A549 (cell line): ENCODE results near the gene RIMS1. TPM values are rescaled to one million over a fixed set of nuclear protein-coding genes. Genes with fewer than 3 reads are reported as not detected.

Source experiments
- ATAC-seq, 2 experiments: fragments of 200-7000 bp in 1 of 2; fragments of >200 bp in 1 of 2; cut with Nextera tagmentation in 1 of 2; cut with Tn5 transposase in 1 of 2; 3 replicates each; pipeline versions ENCODE4 v1.8.0 to v1.9.1; 2018 to 2020; ENCODE audit warnings: mild to moderate bottlenecking in 1 of 2, moderate library complexity in 1 of 2
- CTCF ChIA-PET: fragments of 300-600 bp; sonication (Branson Sonifier 250); formaldehyde crosslinking; extraction: SDS; loops from one replicate; lab custom pipeline; 2021; ENCODE audit warnings: antibody characterized with exemption, inconsistent platforms; lab: Yijun Ruan, JAX
- POLR2A ChIA-PET: fragments of 350-600 bp; formaldehyde crosslinking; extraction: SDS; loops from one replicate; lab custom pipeline; 2021; ENCODE audit warnings: antibody characterized with exemption, inconsistent platforms; lab: Yijun Ruan, JAX
- DNase-seq, 2 experiments: peaks; one replicate each; pipeline versions ENCODE4 v3.0.0 to v3.0.0-alpha.2; 2011 to 2016; ENCODE audit warnings: low read depth in 1 of 2, low spot score in 1 of 2
- FAIRE-seq: peaks from 2 replicates; lab custom pipeline; 2011; peaks lifted over from hg19 to GRCh38; lab: Jason Lieb, UNC
- H3K27ac ChIP-seq, 2 experiments: fragments of >200 bp; sonication (Bioruptor Twin); formaldehyde crosslinking; 3 replicates each; pipeline ENCODE4 v1.5.1; 2016 to 2017
- H3K4me1 ChIP-seq: fragments of >200 bp; sonication (Bioruptor Twin); formaldehyde crosslinking; 3 replicates; pipeline ENCODE4 v1.6.1; 2016
- H3K4me2 ChIP-seq: fragments of >200 bp; sonication (Bioruptor Twin); formaldehyde crosslinking; 3 replicates; pipeline ENCODE4 v1.6.1; 2016
- H3K4me3 ChIP-seq: fragments of >200 bp; sonication (Bioruptor Twin); formaldehyde crosslinking; 3 replicates; pipeline ENCODE4 v1.5.1; 2016
- H3K9me3 ChIP-seq: fragments of >200 bp; sonication (Bioruptor Twin); formaldehyde crosslinking; 3 replicates; pipeline ENCODE4 v1.6.1; 2016
- BCL3 ChIP-seq: fragments of >200 bp; sonication (Bioruptor Twin); formaldehyde crosslinking; IDR thresholded peaks from 3 replicates; pipeline ENCODE4 v1.6.1; 2016
- CBX2 ChIP-seq: fragments of 200-600 bp; sonication (generic); IDR thresholded peaks from 2 replicates; pipeline ENCODE4 v1.6.1; 2016; ENCODE audit warnings: low read depth, mild to moderate bottlenecking, borderline replicate concordance
- CBX8 ChIP-seq: fragments of 200-600 bp; sonication (generic); IDR thresholded peaks from 2 replicates; pipeline ENCODE4 v1.6.1; 2016
- CHD2 ChIP-seq: fragments of 150-350 bp; IDR thresholded peaks from 2 replicates; pipeline ENCODE4 v1.6.1; 2014; ENCODE audit warnings: low read length; ENCODE audit not compliant: partially characterized antibody
- EHF ChIP-seq: fragments of 250-450 bp; sonication (Bioruptor Pico); IDR thresholded peaks from 2 replicates; pipeline ENCODE4 v1.5.0; 2020; ENCODE audit warnings: mild to moderate bottlenecking
- EP300 ChIP-seq, 2 experiments: fragments of >200 bp; sonication (Bioruptor Twin); formaldehyde crosslinking; IDR thresholded peaks; 2 replicates in 1 of 2; 3 replicates in 1 of 2; pipeline ENCODE4 v1.6.1; 2016 to 2017
- FOSB ChIP-seq: fragments of 250-450 bp; sonication (Bioruptor Pico); IDR thresholded peaks from 2 replicates; pipeline ENCODE4 v1.5.0; 2020; ENCODE audit warnings: mild to moderate bottlenecking, moderate library complexity
- FOSL2 ChIP-seq, 2 experiments: fragments of 450-650 bp in 1 of 2; fragments of >200 bp in 1 of 2; sonication (Bioruptor Twin) in 1 of 2; formaldehyde crosslinking; IDR thresholded peaks; 2 replicates each; pipeline versions ENCODE4 v1.5.0 to v1.6.1; 2016 to 2020; ENCODE audit warnings: mild to moderate bottlenecking in 1 of 2, moderate library complexity in 1 of 2
- FOXS1 ChIP-seq: fragments of 250-450 bp; sonication (Bioruptor Pico); IDR thresholded peaks from 2 replicates; pipeline ENCODE4 v1.5.0; 2020; ENCODE audit warnings: mild to moderate bottlenecking, moderate library complexity
- GATA3 ChIP-seq: IDR thresholded peaks from 2 replicates; pipeline ENCODE4 v1.6.1; 2012; ENCODE audit warnings: borderline replicate concordance
- HDAC2 ChIP-seq: fragments of 200-600 bp; sonication (generic); IDR thresholded peaks from 2 replicates; pipeline ENCODE4 v1.6.1; 2016
- HOXA7 ChIP-seq: fragments of 250-450 bp; sonication (Bioruptor Pico); IDR thresholded peaks from 2 replicates; pipeline ENCODE4 v1.5.0; 2020; ENCODE audit warnings: mild to moderate bottlenecking, moderate library complexity
- HOXB5 ChIP-seq: fragments of 250-450 bp; sonication (Bioruptor Pico); IDR thresholded peaks from 2 replicates; pipeline ENCODE4 v1.5.0; 2020; ENCODE audit warnings: mild to moderate bottlenecking, moderate library complexity
- JUN ChIP-seq, 2 experiments: fragments of >200 bp; sonication (Bioruptor Twin); formaldehyde crosslinking; IDR thresholded peaks; 2 replicates in 1 of 2; 3 replicates in 1 of 2; pipeline ENCODE4 v1.6.1; 2016 to 2017
- JUNB ChIP-seq: fragments of >200 bp; sonication (Bioruptor Twin); formaldehyde crosslinking; IDR thresholded peaks from 2 replicates; pipeline ENCODE4 v1.6.1; 2016
- KDM1A ChIP-seq: fragments of 200-600 bp; sonication (generic); IDR thresholded peaks from 2 replicates; pipeline ENCODE4 v1.6.1; 2016; ENCODE audit warnings: low read depth, mild to moderate bottlenecking
- MAFK ChIP-seq: fragments of 450-650 bp; IDR thresholded peaks from 2 replicates; pipeline ENCODE4 v1.6.1; 2014; ENCODE audit not compliant: partially characterized antibody
- NFE2L2 ChIP-seq: fragments of 150-350 bp; conservative IDR thresholded peaks from 2 replicates; pipeline ENCODE4 v1.6.1; 2014; ENCODE audit warnings: low read length
- NR3C1 ChIP-seq: fragments of >200 bp; sonication (Bioruptor Twin); formaldehyde crosslinking; IDR thresholded peaks from 3 replicates; pipeline ENCODE4 v1.6.1; 2017
- PHF8 ChIP-seq: fragments of 200-600 bp; sonication (generic); IDR thresholded peaks from 2 replicates; pipeline ENCODE4 v1.6.1; 2016; ENCODE audit warnings: low read depth, mild to moderate bottlenecking, antibody characterized with exemption, moderate library complexity, borderline replicate concordance
- POLR2A ChIP-seq: IDR thresholded peaks from 2 replicates; pipeline ENCODE4 v1.6.1; 2012; ENCODE audit warnings: mild to moderate bottlenecking, low read length
- POLR2AphosphoS2 ChIP-seq: conservative IDR thresholded peaks from 2 replicates; pipeline ENCODE4 v1.6.1; 2012; ENCODE audit warnings: low read length, improper control_type of control experiment, inconsistent platforms
- RAD21 ChIP-seq, 2 experiments: fragments of >200 bp in 1 of 2; sonication (Bioruptor Twin) in 1 of 2; formaldehyde crosslinking in 1 of 2; IDR thresholded peaks in 1 of 2; conservative IDR thresholded peaks in 1 of 2; 2 replicates in 1 of 2; 3 replicates in 1 of 2; pipeline ENCODE4 v1.6.1; 2012 to 2018; ENCODE audit warnings: inconsistent platforms in 1 of 2
- RARB ChIP-seq: fragments of 250-450 bp; sonication (Bioruptor Pico); IDR thresholded peaks from 2 replicates; pipeline ENCODE4 v1.8.0; 2021; ENCODE audit warnings: mild to moderate bottlenecking, moderate library complexity
- RCOR1 ChIP-seq: fragments of 150-350 bp; IDR thresholded peaks from 2 replicates; pipeline ENCODE4 v1.6.1; 2014; ENCODE audit warnings: antibody characterized with exemption, low read length, low read depth
- RNF2 ChIP-seq: fragments of 200-600 bp; sonication (generic); IDR thresholded peaks from 2 replicates; pipeline ENCODE4 v1.6.1; 2016; ENCODE audit warnings: low read depth, mild to moderate bottlenecking, antibody characterized with exemption, moderate library complexity, borderline replicate concordance
- TFCP2L1 ChIP-seq: fragments of 250-450 bp; sonication (Bioruptor Pico); IDR thresholded peaks from 2 replicates; pipeline ENCODE4 v1.5.0; 2021; ENCODE audit warnings: mild to moderate bottlenecking
- ZC3H11A ChIP-seq: fragments of 450-650 bp; IDR thresholded peaks from 2 replicates; pipeline ENCODE4 v1.6.1; 2014; ENCODE audit warnings: antibody characterized with exemption, mild to moderate bottlenecking
- ZSCAN20 ChIP-seq: fragments of 250-450 bp; sonication (Bioruptor Pico); IDR thresholded peaks from 2 replicates; pipeline ENCODE4 v1.8.0; 2022; ENCODE audit warnings: mild to moderate bottlenecking, moderate library complexity
- WGBS: methylation state at CpG from one replicate; pipeline ENCODE4 v1.1.6; 2017; ENCODE audit errors: missing lambda C conversion rate; 5-methylcytosine and 5-hydroxymethylcytosine counted together
- polyA plus RNA-seq, 4 experiments: library from polyadenylated mRNA; depleted of rRNA in 3 of 4; stranded (reverse); fragments of >200 nt; fragmentation: RNase III in 1 of 4; extraction: RNeasy Plus Mini Kit Qiagen cat#74134 plus additional on column Dnase treatment in 1 of 4; gene quantifications; 2 replicates in 3 of 4; 3 replicates in 1 of 4; pipeline ENCODE4 v1.2.3, GENCODE V29; 2011 to 2017
- TF ChIP-seq, protein P1 (sequence below): fragments of >200 bp; sonication (Bioruptor Twin); formaldehyde crosslinking; IDR thresholded peaks from 3 replicates; pipeline ENCODE4 v1.5.1; 2016
- TF ChIP-seq, protein P2 (sequence below): IDR thresholded peaks from 2 replicates; pipeline ENCODE4 v1.6.1; 2012; ENCODE audit warnings: low read depth, borderline replicate concordance

Gene RIMS1
- polyA plus RNA-seq, 2 of the 4 experiments (the other 2 are of a cell fraction): 0.03 TPM; not detected in 1

DNA sequence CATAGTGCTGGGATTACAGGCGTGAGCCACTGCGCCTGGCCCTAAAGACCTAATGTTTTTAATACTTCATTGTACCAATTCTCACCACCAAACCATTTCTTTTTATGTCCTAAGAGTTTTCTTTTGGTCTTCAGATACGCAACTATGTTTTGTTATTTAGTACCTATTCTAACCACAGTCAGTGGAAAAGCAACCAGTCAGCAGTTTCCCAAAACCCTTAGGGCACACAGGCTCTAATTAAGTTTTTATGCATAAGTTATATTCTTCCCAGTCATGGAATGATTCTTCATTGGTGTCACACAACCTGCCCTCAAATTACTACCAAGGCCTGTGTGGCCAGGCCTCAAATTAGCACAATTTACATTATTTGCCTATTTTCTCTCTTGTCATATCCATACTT is 487.8 kb downstream of the RIMS1 start:
- FAIRE-seq: no peak
- H3K27ac ChIP-seq: no peak overlapping the region
- 84% methylated on average over 3 of the region's 3 CpGs for WGBS
- TF ChIP-seq ZSCAN20 (CRISPR knock-in tag) (no peak), PHF8 (no peak), MAFK (peak; percentile 45)
- TF ChIP-seq, all 56 proteins: peak for 1
- ATAC-seq (no peak), DNase-seq (no peak)
- Histone ChIP-seq H3K4me1 (no peaks in the 10 kb centered on the region), H3K4me2 (no peak overlapping the region), H3K4me3 (no peak overlapping the region), H3K9me3 (no peaks in the 10 kb centered on the region)
- POLR2A ChIA-PET: no interaction called here
- CTCF ChIA-PET: interaction anchor here (0.7 kb wide), 1 partner anchor 496 kb away, joined by 3 read pairs; no protein-coding TSS in a partner anchor

DNA sequence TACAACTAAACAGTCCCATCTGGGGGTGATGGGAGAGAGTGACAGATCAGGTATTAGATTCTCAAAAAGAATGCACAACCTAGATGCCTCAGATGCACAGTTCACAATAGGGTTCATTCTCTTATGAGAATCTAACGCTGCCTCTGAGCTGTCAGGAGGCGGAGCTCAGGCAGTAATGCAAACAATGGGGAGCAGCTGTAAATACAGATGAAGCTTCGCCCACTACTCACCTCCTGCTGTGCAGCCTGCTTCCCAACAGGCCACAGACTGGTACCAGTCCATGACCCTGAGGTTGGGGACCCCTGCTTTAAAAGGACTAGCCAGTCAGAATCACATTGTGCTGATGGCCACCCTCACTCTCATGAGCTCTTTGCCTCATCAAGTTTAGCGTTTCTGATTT is 488.5 kb downstream of the RIMS1 start:
- ChIA-PET CTCF (interaction anchor here (0.7 kb wide), 1 partner anchor 497 kb away, joined by 3 read pairs; no protein-coding TSS in a partner anchor), POLR2A (no interaction called here)
- H3K9me3 ChIP-seq: no peaks in the 10 kb centered on the region
- H3K4me2 ChIP-seq: no peak overlapping the region
- H3K4me3 ChIP-seq: no peak overlapping the region
- no peak overlapping the region for H3K27ac ChIP-seq
- WGBS: 33% methylated on average over 4 of the region's 4 CpGs
- no peak for DNase-seq
- no peak for FAIRE-seq
- ATAC-seq: no peak
- TF ChIP-seq CBX2 (no peak), EP300 (IDR thresholded peaks at IDR 0.05) (no peak), HOXB5 (CRISPR knock-in tag) (no peak), NFE2L2 (no peak), FOSB (CRISPR knock-in tag) (no peak), FOSL2 (IDR thresholded peaks at IDR 0.05) (no peak), FOSL2 (CRISPR knock-in tag; IDR thresholded peaks at IDR 0.05) (no peak), KDM1A (no peak), RCOR1 (no peak), ZSCAN20 (CRISPR knock-in tag) (no peak), FOXS1 (no peak), EHF (CRISPR knock-in tag) (no peak)
- TF ChIP-seq, protein P1, sequence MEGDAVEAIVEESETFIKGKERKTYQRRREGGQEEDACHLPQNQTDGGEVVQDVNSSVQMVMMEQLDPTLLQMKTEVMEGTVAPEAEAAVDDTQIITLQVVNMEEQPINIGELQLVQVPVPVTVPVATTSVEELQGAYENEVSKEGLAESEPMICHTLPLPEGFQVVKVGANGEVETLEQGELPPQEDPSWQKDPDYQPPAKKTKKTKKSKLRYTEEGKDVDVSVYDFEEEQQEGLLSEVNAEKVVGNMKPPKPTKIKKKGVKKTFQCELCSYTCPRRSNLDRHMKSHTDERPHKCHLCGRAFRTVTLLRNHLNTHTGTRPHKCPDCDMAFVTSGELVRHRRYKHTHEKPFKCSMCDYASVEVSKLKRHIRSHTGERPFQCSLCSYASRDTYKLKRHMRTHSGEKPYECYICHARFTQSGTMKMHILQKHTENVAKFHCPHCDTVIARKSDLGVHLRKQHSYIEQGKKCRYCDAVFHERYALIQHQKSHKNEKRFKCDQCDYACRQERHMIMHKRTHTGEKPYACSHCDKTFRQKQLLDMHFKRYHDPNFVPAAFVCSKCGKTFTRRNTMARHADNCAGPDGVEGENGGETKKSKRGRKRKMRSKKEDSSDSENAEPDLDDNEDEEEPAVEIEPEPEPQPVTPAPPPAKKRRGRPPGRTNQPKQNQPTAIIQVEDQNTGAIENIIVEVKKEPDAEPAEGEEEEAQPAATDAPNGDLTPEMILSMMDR: no peak
- H3K4me1 ChIP-seq: no peaks in the 10 kb centered on the region

DNA sequence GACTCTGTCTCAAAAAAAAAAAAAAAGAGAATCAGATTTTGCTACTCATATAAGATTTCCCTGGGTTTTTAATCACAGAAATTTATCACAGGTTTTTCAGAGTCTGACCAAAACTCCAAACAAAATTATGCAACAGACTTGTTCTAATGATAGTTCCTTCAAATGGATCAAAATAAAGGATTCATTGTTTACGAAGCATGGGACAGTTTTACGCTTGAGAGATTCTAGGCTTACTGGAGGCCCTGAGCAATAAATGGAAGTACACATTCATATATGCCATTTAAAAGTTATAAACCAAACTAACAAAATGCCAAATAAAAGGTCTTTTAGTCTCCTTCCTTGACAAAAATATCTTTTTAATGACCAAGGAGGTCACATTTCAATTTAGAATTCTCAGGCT is 490.4 kb downstream of the RIMS1 start:
- DNase-seq (no peak), ATAC-seq (no peak), FAIRE-seq (no peak)
- POLR2A ChIA-PET: no interaction called here
- TF ChIP-seq JUN (IDR thresholded peaks at IDR 0.05) (no peak), TFCP2L1 (CRISPR knock-in tag) (no peak), CBX8 (no peak), GATA3 (no peak), POLR2A (no peak), RARB (no peak), ZC3H11A (no peak), HDAC2 (no peak)
- Histone ChIP-seq H3K4me2 (no peak overlapping the region), H3K27ac (no peak overlapping the region), H3K9me3 (no peaks in the 10 kb centered on the region), H3K4me3 (no peak overlapping the region), H3K4me1 (no peaks in the 10 kb centered on the region)
- CTCF ChIA-PET: no interaction called here
- WGBS: 75% methylated on average over 2 of the region's 2 CpGs

DNA sequence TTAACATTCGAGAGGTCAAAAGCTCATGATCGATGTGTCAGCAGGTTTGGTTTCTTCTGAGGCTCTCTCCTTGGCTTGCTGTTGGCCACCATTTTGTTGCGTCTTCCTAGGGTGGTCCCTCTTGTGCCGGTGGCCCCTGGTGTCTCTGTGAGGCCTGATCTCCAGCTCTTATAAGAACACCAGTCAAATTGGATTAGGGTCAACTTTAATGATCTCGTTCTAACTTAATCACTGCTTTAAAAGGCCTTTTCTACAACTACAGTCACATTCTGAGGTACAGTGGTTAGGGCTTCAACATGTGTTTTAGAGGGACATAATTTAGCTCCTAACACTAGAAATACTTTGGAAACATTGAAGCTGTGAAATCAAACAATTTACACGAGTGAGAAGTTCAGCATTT is 494.7 kb downstream of the RIMS1 start:
- ChIA-PET POLR2A (no interaction called here), CTCF (no interaction called here)
- no peak overlapping the region for H3K4me3 ChIP-seq
- FAIRE-seq (no peak), ATAC-seq (no peak), DNase-seq (no peak)
- no peaks in the 10 kb centered on the region for H3K4me1 ChIP-seq
- no peak overlapping the region for H3K4me2 ChIP-seq
- H3K9me3 ChIP-seq: no peaks in the 10 kb centered on the region
- WGBS: 55% methylated on average over 6 of the region's 6 CpGs
- H3K27ac ChIP-seq: no peak overlapping the region
- TF ChIP-seq RARB (no peak), MAFK (no peak), JUNB (no peak), RCOR1 (no peak), NR3C1 (no peak), HOXA7 (CRISPR knock-in tag) (no peak), EP300 (IDR thresholded peaks at IDR 0.05) (no peak), POLR2AphosphoS2 (no peak), ZC3H11A (no peak), FOXS1 (no peak), RAD21 (conservative IDR thresholded peaks at IDR 0.05 in 1 of 2, IDR thresholded peaks at IDR 0.05 in 1 of 2) (no peak), FOSB (CRISPR knock-in tag) (no peak), HDAC2 (no peak), CHD2 (no peak), RNF2 (no peak), BCL3 (no peak), EHF (CRISPR knock-in tag) (no peak)
- TF ChIP-seq, protein P2, sequence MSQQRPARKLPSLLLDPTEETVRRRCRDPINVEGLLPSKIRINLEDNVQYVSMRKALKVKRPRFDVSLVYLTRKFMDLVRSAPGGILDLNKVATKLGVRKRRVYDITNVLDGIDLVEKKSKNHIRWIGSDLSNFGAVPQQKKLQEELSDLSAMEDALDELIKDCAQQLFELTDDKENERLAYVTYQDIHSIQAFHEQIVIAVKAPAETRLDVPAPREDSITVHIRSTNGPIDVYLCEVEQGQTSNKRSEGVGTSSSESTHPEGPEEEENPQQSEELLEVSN: no peak
